Kidney tubule cell (primary cell): Measurements from ENCODE around the gene RAB9B.
"Not testable (repeated sequence)": the region's sequence is repeated elsewhere in the genome, so short reads cannot be mapped to it uniquely, and the experiment has no call there.

Source experiments
- DNase-seq: peaks from one replicate; pipeline ENCODE4 v3.0.0-alpha.2; 2018; ENCODE audit warnings: low spot score

RAB9B gene

GRCh38 chrX:103831803-103832544 is at the start of gene RAB9B:
Gene RAB9B, minus strand, starts transcription at chrX:103832257. Its CDS starts 6,473 bp downstream, at chrX:103825784.
- peak; percentile 27 for DNase-seq

GRCh38 chrX:103879339-103879738 is 47.3 kb upstream of the RAB9B start:
- DNase-seq: peak; percentile 82

- peak; percentile 95 for DNase-seq
Observed at GRCh38 chrX:103878466-103879122, 46.5 kb upstream of the RAB9B start.

GRCh38 chrX:103877571-103877970 is 45.5 kb upstream of the RAB9B start:
- DNase-seq: peak; percentile 69

GRCh38 chrX:103864886-103865534 is 33.0 kb upstream of the RAB9B start:
- DNase-seq: peak; percentile 54

- no peak for DNase-seq
Observed at GRCh38 chrX:103864149-103864548, 32.1 kb upstream of the RAB9B start.

- peak; percentile 91 for DNase-seq
Observed at GRCh38 chrX:103861200-103861599, 29.1 kb upstream of the RAB9B start.

- DNase-seq: no peak
Observed at GRCh38 chrX:103849558-103849957, 17.5 kb upstream of the RAB9B start.

GRCh38 chrX:103847174-103847870 is 15.3 kb upstream of the RAB9B start:
- peak; percentile 66 for DNase-seq

- peak; percentile 48 for DNase-seq
Observed at GRCh38 chrX:103846386-103846785, 14.3 kb upstream of the RAB9B start.

GRCh38 chrX:103845165-103845653 is 13.2 kb upstream of the RAB9B start:
- DNase-seq: peak; percentile 92

GRCh38 chrX:103839404-103839803 is 7.3 kb upstream of the RAB9B start:
- peak; percentile 69 for DNase-seq

- peak; percentile 61 for DNase-seq
Observed at GRCh38 chrX:103831342-103831802, 685 bp downstream of the RAB9B start.

GRCh38 chrX:103830848-103831247 is 1.2 kb downstream of the RAB9B start:
- DNase-seq: no peak

GRCh38 chrX:103828529-103828928 is 3.5 kb downstream of the RAB9B start:
- DNase-seq: no peak

- DNase-seq: no peak
Observed at GRCh38 chrX:103825881-103826280, 6.2 kb downstream of the RAB9B start.

- DNase-seq: peak; percentile 49
Observed at GRCh38 chrX:103823591-103823990, 8.5 kb downstream of the RAB9B start.

- not testable (repeated sequence) for DNase-seq
Observed at GRCh38 chrX:103820802-103821201, 11.3 kb downstream of the RAB9B start.

- DNase-seq: peak; percentile 3
Observed at GRCh38 chrX:103818842-103819619, 13.0 kb downstream of the RAB9B start.

- DNase-seq: peak; percentile 45
Observed at GRCh38 chrX:103817502-103817901, 14.6 kb downstream of the RAB9B start.

- DNase-seq: not testable (repeated sequence)
Observed at GRCh38 chrX:103817101-103817500, 15.0 kb downstream of the RAB9B start.
